ENCODE data around the gene CPNE7. TPM values are rescaled to one million over a fixed set of nuclear protein-coding genes. Genes with fewer than 3 reads are reported as not detected.

Gene CPNE7
- total RNA-seq, 1 experiment from 2014 or later = 0.84 TPM

DNA sequence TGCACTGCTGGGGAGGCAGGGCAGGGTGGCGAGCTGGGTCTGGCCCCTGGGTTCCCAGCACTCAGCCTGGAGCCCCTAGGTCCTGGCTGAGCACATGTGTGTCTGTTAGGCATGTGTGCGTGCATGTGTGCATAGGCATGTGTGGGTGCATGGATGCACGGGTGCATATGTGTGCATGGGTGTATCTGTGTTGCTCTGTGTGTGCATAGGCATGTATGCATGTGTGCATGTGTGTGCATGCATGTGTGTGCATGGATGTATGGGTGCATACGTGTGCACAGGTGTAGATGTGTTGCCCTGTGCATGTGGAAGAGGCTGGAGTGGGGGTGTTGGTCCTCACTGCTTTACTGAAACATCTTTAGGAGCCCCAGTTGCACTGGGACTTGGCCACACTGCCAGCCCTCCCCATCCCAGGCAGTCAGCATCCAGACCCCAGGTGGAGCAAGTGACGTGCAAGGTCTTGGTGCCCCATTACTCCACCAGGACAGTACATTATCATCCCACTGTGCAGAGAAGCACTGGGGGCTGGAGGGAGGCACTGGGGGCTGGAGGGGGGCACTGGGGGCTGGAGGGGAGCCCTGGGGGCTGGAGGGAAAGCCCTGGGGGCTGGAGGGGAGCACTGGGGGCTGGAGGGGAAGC lies 27.5 kb downstream of the CPNE7 start:
- Histone ChIP-seq H3K9me3 (replicated peaks) (no peaks in the 10 kb centered on the region), H3K4me3 (no peak overlapping the region), H3K4me1 (replicated peaks) (peaks cover 17% of the 10 kb centered on the region), H3K27ac (no peak overlapping the region), H3K27me3 (replicated peaks) (no peaks in the 10 kb centered on the region), H3K36me3 (no peaks in the 10 kb centered on the region)
- DNase-seq (ENCODE audit: low read depth in 1 of 2, low spot score in 2 of 2) = no peak

DNA sequence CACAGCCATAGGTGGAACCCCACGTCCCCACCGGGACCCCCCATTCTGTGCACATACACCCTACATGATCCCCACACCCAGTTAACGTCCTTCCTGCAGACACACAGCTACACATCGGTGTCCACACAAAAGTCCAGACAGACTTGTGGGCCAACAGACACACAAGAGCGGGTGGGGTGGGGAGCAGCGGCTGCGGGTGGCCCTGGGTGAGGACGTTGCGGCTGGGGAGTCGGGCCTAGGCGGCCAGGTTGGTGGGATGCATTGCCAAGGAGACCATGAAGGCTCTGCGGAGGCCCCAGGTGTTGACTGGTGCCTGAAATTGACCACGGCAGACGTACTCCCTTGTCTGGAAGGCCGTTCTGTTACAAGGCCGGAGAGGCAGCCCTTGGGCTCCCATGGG lies 29.2 kb downstream of the CPNE7 start:
- Histone ChIP-seq H3K4me3 (no peak overlapping the region), H3K4me1 (replicated peaks) (peaks cover 26% of the 10 kb centered on the region), H3K27ac (no peak overlapping the region), H3K36me3 (no peaks in the 10 kb centered on the region), H3K9me3 (replicated peaks) (no peaks in the 10 kb centered on the region), H3K27me3 (replicated peaks) (no peaks in the 10 kb centered on the region)
- no peak for DNase-seq (ENCODE audit: low read depth in 1 of 2, low spot score in 2 of 2)

DNA sequence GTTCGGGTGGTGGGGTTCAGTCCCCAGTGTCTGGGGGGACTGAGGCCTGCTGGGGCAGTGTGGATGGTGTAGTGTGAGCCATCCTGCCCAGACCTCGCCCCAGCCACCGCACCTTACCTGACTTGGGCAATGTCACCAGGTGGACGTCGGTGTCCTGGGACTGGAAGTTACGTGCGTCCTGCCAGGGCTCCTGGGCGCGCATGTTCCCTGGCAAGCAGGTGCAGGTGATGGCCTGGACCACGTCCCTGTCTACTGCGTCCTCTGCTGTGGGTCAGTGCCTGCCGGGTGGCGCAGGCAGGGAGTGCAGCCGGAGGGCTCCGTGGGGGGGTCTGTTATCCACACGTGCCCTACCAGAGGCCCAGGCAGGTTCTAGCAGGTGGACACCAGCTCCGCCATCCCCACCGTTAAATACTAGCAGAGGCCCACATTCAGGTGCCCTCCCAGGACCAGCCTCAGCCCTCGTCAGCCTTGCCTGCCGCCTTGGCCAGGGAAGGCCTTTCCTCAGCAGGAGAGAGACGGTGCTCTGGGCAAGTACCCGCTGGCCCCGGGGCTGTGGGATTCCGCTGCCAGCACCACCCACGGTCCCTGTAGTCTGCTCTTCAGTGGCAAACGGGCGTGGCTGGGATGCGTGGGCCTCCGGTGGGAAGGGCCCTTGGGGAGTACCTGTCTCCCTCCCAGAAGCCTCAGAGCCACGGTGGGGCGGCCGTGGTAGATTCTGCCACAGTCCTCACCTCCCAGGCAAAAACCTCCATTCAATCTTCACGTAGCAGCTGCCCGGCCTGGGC lies 29.8 kb downstream of the CPNE7 start:
- H3K4me1 ChIP-seq (replicated peaks) = peaks cover 29% of the 10 kb centered on the region
- DNase-seq (ENCODE audit: low read depth in 1 of 2, low spot score in 2 of 2) = no peak
- H3K27ac ChIP-seq = no peak overlapping the region
- no peaks in the 10 kb centered on the region for H3K9me3 ChIP-seq (replicated peaks)
- H3K36me3 ChIP-seq = no peaks in the 10 kb centered on the region
- H3K27me3 ChIP-seq (replicated peaks) = no peaks in the 10 kb centered on the region
- H3K4me3 ChIP-seq = no peak overlapping the region

DNA sequence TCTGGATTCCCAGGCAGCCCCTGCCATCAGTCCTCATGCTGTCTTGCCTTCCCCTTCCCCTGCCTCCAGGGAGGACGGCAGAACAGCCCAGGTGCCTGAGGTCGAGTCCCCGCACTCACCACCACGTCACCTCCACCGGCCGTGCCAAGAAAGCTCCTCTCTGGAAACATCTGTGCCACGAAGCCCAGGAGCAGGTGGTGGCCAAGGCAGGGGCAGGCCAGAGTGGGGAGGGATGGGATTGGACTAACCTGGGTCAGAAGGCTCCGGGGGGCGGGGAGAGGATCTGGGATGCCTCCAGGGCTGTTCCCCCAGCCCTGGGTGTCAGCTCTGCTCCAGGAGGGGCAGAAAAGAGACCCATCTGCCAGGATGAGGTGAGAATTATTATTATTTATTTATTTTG lies 30.4 kb downstream of the CPNE7 start:
- no peaks in the 10 kb centered on the region for H3K9me3 ChIP-seq (replicated peaks)

DNA sequence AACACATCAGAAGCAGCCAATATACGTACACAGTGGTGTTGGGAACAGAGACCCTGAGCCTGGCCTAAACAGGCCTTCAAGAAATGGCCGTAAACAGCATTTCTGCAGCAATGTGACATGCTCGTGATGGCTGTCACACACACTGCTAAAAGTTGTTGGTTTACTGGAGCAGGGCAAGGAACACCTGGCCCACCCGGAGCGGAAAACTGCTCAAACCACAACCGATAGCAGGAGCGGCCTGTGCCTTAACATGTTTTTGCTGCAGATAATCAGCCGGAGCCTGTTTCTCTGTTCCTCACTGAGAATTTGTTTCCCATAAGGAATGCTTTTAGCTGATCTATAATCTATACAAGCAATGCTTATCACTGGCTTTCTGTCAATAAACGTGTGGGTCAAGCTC lies 31.9 kb downstream of the CPNE7 start:
- Histone ChIP-seq H3K4me3 (no peak overlapping the region), H3K36me3 (no peaks in the 10 kb centered on the region), H3K27me3 (replicated peaks) (no peaks in the 10 kb centered on the region), H3K27ac (no peak overlapping the region), H3K4me1 (replicated peaks) (peaks cover 19% of the 10 kb centered on the region), H3K9me3 (replicated peaks) (no peaks in the 10 kb centered on the region)
- DNase-seq (ENCODE audit: low read depth in 1 of 2, low spot score in 2 of 2) = no peak

More for the DNA sequence above, 30.4 kb downstream of the CPNE7 start:
- H3K27ac ChIP-seq = no peak overlapping the region
- DNase-seq (ENCODE audit: low read depth in 1 of 2, low spot score in 2 of 2) = no peak
- H3K27me3 ChIP-seq (replicated peaks) = no peaks in the 10 kb centered on the region
- no peaks in the 10 kb centered on the region for H3K36me3 ChIP-seq
- peaks cover 29% of the 10 kb centered on the region for H3K4me1 ChIP-seq (replicated peaks)
- H3K4me3 ChIP-seq = no peak overlapping the region

DNA sequence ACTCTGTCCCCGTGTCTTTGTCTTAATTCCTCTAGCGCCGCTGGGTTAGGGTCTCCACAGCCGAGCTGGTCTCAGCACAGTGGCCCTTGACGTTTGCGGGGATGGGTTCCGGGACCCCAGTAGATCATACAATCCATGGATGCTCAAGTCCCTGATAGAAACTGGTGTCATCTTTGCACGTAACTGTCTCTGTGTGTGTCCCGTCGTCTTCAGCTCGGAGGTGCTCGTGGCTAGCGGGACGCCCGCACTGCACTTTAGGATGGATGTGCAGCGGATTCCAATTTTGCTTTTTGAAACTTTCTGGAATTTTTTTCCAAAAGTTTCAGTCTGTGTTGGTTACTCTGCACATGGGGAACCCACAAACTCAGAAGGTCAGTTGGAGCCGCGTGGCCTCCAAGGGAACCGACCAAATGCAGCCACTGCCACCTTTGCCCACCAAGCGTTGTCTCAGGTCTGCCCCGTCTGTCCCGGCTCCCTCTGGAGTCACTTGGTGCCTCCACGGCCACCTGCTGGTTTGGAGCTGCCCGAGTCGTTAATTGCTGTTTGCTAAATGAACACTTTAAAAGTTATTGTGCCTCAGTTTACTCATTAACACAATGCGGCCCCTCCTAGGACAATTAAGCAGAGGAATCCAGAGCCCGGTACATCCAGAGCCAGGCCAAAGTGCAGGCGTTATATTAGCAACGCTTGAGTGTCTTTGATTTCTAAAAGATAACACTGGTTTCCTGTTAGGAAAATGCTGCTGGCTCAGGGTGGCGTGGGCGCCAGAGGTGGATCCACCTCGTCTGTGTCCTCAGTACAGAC lies 32.6 kb downstream of the CPNE7 start:
- Histone ChIP-seq H3K27ac (no peak overlapping the region), H3K4me1 (replicated peaks) (peaks cover 13% of the 10 kb centered on the region), H3K36me3 (no peaks in the 10 kb centered on the region), H3K4me3 (no peak overlapping the region), H3K9me3 (replicated peaks) (no peaks in the 10 kb centered on the region), H3K27me3 (replicated peaks) (no peaks in the 10 kb centered on the region)
- no peak for DNase-seq (ENCODE audit: low read depth in 1 of 2, low spot score in 2 of 2)

DNA sequence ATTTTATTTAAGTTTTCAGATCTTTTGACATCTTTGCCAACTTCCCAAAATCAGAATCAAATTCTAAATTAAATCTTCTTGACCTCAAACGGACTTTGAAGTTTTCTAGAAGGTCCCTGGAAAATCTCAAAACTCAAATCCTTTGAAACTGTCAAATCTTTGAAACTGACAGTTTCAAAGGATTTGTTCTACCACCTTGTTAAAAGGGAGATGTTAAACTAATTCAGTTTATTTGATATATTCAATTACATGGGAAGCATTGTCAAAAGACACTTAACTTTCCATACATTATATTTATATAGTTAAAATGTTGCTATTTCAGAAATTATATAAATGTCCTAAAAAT lies 34.5 kb downstream of the CPNE7 start:
- Histone ChIP-seq H3K4me3 (no peak overlapping the region), H3K36me3 (no peaks in the 10 kb centered on the region), H3K27me3 (replicated peaks) (no peaks in the 10 kb centered on the region), H3K9me3 (replicated peaks) (no peaks in the 10 kb centered on the region), H3K4me1 (replicated peaks) (peaks cover 12% of the 10 kb centered on the region), H3K27ac (no peak overlapping the region)
- no peak for DNase-seq (ENCODE audit: low read depth in 1 of 2, low spot score in 2 of 2)

DNA sequence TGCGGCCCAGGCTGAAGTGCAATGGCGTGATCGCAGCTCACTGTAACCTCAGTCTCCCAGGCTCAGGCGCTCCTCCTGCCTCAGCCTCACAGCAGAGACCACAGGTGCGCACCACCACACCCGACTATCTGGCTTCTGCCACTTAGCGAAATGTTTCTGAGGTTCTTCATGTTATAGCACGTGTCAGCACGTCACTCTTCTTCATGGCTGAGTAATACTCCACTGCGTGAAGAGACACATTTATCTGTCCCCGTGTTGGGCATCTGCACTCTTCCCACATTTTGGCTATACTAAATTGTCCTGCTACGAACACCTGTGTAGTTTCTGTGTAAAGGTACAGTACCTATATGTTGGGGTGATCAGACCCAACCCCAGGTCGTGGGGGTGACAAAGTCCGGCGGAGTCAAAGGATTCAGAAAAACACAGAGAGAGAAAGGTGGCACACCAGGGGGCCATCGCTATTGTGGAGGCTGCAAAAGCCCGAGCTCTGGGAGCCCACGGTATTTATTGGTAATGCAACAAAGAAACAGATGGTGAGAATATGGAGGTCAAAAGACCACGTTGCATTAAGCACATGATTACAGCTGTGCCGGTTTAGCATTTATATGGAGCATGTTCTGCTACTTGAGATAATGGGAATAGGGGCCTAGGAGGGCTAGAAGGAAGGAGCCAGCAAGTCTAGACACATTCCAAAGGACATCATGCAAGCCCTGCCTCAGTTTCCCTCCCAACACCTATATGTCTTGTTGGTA lies 37.0 kb downstream of the CPNE7 start:
- H3K4me3 ChIP-seq = no peak overlapping the region
- no peaks in the 10 kb centered on the region for H3K36me3 ChIP-seq
- H3K9me3 ChIP-seq (replicated peaks) = no peaks in the 10 kb centered on the region
- peaks cover 12% of the 10 kb centered on the region for H3K4me1 ChIP-seq (replicated peaks)
- no peaks in the 10 kb centered on the region for H3K27me3 ChIP-seq (replicated peaks)
- no peak overlapping the region for H3K27ac ChIP-seq
- DNase-seq (ENCODE audit: low read depth in 1 of 2, low spot score in 2 of 2) = no peak

DNA sequence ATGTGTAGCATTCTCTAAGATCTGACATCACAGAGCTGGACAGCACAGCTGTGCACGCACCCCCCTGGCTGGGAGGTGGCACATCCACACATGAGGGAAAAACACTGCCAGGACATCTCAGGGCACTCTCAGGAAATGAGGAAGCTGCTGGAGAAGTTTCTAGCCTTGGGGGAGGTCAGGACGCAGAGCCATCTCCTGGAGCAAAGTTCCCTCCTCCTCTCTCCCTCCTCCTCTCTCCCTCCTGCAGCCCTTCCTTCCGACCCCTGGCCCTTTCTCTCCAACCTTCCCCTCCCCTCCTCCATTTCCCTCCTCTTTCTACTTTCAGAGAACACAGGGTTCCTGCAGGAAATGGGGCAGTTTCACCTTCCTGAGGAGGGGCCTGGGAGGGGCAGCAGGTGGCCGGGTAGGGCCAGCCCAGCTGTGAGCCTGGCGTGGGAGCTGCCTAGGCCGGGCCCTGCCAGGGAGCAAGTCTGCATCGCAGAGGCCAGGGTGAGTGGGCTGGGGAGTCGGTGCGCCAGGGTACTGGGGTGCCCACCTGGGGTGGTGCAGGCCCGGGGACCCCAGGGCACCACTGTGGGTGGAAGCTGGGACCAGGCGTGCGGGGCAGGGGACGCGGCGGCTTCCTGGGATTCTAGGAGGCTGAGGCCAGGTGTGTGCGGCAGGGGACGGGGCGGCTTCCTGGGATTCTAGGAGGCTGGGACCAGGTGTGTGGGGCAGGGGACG lies 37.8 kb downstream of the CPNE7 start, which contains the start of gene DPEP1:
Gene DPEP1 (plus strand): TSS at position 412 of the 723 bp plus-strand sequence. CDS start 16,769 bp downstream, outside the sequence.
- no peak within 1 kb of the TSS for H3K27ac ChIP-seq
- H3K27me3 ChIP-seq (replicated peaks) = no peaks in the 10 kb centered on the region
- H3K4me1 ChIP-seq (replicated peaks) = peaks cover 12% of the 10 kb centered on the region
- H3K4me3 ChIP-seq = no peak within 1 kb of the TSS
- H3K9me3 ChIP-seq (replicated peaks) = no peaks in the 10 kb centered on the region
- DNase-seq (ENCODE audit: low read depth in 1 of 2, low spot score in 2 of 2) = no peak
- H3K36me3 ChIP-seq = no peaks in the 10 kb centered on the region

DNA sequence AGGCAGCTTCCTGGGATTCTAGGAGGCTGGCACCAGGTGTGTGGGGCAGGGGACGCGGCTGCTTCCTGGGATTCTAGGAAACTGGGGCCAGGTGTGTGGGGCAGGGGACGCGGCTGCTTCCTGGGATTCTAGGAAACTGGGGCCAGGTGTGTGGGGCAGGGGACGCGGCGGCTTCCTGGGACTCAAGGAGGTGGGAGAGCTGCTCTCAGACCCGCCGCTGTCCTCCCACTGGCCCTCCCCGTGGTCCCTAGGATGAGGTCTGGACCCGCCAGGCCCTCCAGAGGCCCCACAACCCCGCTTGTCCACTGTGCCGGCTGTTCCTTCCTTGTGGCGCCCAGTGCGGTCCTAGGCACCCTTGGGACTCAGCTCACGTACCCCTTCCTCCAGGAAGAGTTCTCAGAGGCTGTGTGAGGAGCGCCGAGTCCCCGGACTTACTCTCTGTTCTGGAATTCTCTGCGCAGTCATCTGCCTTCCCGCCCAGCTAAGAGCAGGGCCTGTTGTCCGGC lies 38.4 kb downstream of the CPNE7 start:
- Histone ChIP-seq H3K4me3 (no peak overlapping the region), H3K27ac (no peak overlapping the region), H3K4me1 (replicated peaks) (peaks cover 8% of the 10 kb centered on the region), H3K36me3 (no peaks in the 10 kb centered on the region), H3K9me3 (replicated peaks) (no peaks in the 10 kb centered on the region), H3K27me3 (replicated peaks) (no peaks in the 10 kb centered on the region)
- no peak for DNase-seq (ENCODE audit: low read depth in 1 of 2, low spot score in 2 of 2)

DNA sequence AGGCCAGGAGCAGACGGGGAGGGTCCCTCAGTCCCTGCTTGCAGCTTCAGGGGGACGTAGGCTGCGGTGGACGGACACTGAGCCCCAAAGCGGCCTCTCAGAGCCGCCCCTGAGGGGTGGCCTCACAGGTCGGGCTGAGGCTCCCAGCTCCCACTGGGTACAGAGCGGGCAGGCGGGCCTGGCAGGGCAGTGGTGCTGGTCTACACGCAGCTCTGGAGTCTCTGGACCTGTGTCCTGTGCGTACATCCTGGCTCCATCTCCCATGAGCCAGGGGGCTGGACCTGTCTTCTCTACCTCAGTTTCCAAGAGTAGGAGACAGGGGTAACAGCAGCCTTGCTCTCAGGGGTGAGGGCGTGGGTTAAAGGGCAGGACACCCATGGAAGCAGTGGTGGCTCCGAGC lies 39.6 kb downstream of the CPNE7 start:
- no peak overlapping the region for H3K27ac ChIP-seq
- no peaks in the 10 kb centered on the region for H3K27me3 ChIP-seq (replicated peaks)
- no peaks in the 10 kb centered on the region for H3K36me3 ChIP-seq
- H3K4me3 ChIP-seq = no peak overlapping the region
- no peak for DNase-seq (ENCODE audit: low read depth in 1 of 2, low spot score in 2 of 2)
- H3K9me3 ChIP-seq (replicated peaks) = no peaks in the 10 kb centered on the region
- peaks cover 4% of the 10 kb centered on the region for H3K4me1 ChIP-seq (replicated peaks)

DNA sequence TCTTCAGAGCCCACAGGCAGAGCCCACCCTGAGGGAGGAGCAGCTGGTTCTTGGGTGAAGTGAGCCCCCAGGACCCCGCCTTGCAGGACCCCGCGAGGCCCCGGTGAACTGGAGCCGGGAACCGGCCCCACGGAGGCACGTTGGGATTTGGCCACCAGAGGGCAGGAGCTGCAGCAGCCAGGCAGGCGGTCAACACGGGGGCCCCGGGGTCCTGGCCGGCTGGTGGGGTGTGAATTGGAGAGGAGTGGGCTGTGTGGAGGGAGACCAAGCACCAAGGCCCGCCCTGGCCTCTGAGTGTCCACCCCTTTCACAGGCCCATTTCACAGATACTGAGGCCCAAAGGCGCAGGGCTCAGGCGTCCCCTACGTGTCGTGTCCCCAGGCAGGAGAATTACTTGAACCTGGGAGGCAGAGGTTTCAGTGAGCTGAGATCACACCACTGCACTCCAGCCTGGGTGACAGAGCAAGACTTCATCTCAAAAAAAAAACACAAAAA lies 40.1 kb downstream of the CPNE7 start:
- Histone ChIP-seq H3K27ac (no peak overlapping the region), H3K36me3 (no peaks in the 10 kb centered on the region), H3K4me3 (no peak overlapping the region), H3K27me3 (replicated peaks) (no peaks in the 10 kb centered on the region), H3K9me3 (replicated peaks) (no peaks in the 10 kb centered on the region), H3K4me1 (replicated peaks) (peaks cover 5% of the 10 kb centered on the region)
- no peak for DNase-seq (ENCODE audit: low read depth in 1 of 2, low spot score in 2 of 2)

DNA sequence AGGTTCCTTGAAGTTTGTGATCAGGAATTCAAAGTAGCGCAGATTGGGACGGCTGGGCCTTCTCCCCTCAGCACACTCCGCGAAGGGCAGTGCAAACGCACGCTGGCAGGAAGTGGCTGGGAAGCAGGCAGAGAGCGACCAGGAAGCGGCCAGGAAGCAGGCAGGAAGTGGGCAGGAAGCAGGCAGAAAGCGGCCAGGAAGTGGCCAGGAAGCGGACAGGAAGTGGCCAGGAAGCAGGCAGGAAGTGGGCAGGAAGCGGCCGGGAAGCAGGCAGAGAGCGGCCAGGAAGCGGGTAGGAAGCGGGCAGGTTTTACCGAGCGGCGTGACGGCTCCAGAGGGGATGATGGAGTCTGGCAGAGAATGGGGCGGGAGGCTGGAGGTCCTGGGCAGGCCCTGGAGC lies 41.1 kb downstream of the CPNE7 start:
- Histone ChIP-seq H3K27ac (no peak overlapping the region), H3K4me3 (no peak overlapping the region)

More for the DNA sequence above, 41.1 kb downstream of the CPNE7 start:
- H3K27me3 ChIP-seq (replicated peaks) = no peaks in the 10 kb centered on the region
- H3K36me3 ChIP-seq = no peaks in the 10 kb centered on the region
- peaks cover 5% of the 10 kb centered on the region for H3K4me1 ChIP-seq (replicated peaks)
- H3K9me3 ChIP-seq (replicated peaks) = no peaks in the 10 kb centered on the region
- no peak for DNase-seq (ENCODE audit: low read depth in 1 of 2, low spot score in 2 of 2)

Data from SJSA1 (cell line).